Measurements from ENCODE around the gene ISOC2. TPM values are rescaled to one million over a fixed set of nuclear protein-coding genes. Genes with fewer than 3 reads are reported as not detected.

Gene ISOC2
- polyA plus RNA-seq, 3 donors: 14.8 to 20.2 (median 14.9) TPM

- Histone ChIP-seq H3K79me2 (ENCODE audit: insufficient read depth, low read length) (no peaks in the 10 kb centered on the region), H3K9ac (ENCODE audit: insufficient read depth, low read length, poor library complexity, severe bottlenecking) (no peak overlapping the region), H3K27me3 (ENCODE audit: control insufficient read depth in 2 of 2, insufficient read depth in 2 of 2, low read length in 2 of 2) (peaks cover 5 to 40% of the 10 kb centered on the region in 2 donors), H3K4me2 (replicated peaks; ENCODE audit: extremely low read depth, low read length, poor library complexity, severe bottlenecking) (no peak overlapping the region), H3K4me3 (replicated peaks in 1 of 3; ENCODE audit: low read depth in 2 of 3, low read length in 3 of 3) (no peak overlapping the region), H3K27ac (ENCODE audit: low read depth in 1 of 2, low read length in 2 of 2) (no peak overlapping the region), H3K36me3 (replicated peaks in 1 of 2; ENCODE audit: control insufficient read depth in 1 of 2, insufficient read depth in 2 of 2, low read length in 2 of 2) (no peaks in the 10 kb centered on the region), H2AFZ (ENCODE audit: insufficient read depth, low read depth, low read length, poor library complexity, severe bottlenecking) (no peak overlapping the region), H3K9me3 (replicated peaks in 1 of 2; ENCODE audit: control insufficient read depth in 1 of 2, insufficient read depth in 1 of 2, low read length in 2 of 2) (peaks cover 0 to 11% of the 10 kb centered on the region in 2 donors), H3K4me1 (ENCODE audit: control insufficient read depth in 1 of 2, insufficient read depth in 2 of 2, low read length in 2 of 2) (peaks cover 1 to 2% of the 10 kb centered on the region in 2 donors), H4K20me1 (ENCODE audit: insufficient read depth, low read length) (no peaks in the 10 kb centered on the region)
- Mint-ChIP-seq H3K4me1 (peaks cover 4% of the 10 kb centered on the region), H3K36me3 (peaks cover 0 to 3% of the 10 kb centered on the region in 2 donors), H3K27me3 (ENCODE audit: low read depth in 3 of 3) (peaks cover 26 to 43% (median 34%) of the 10 kb centered on the region in 3 donors), H3K9me3 (peaks cover 0 to 19% (median 10%) of the 10 kb centered on the region in 7 donors), H3K27ac (no peak overlapping the region), H3K4me3 (no peak overlapping the region)
- WGBS (ENCODE audit: insufficient coverage): 89% methylated on average over 3 of the region's 4 CpGs
- DNase-seq: no peak
- intact Hi-C loops (cut with micrococcal nuclease): no loop called here
- TF ChIP-seq, protein P1, sequence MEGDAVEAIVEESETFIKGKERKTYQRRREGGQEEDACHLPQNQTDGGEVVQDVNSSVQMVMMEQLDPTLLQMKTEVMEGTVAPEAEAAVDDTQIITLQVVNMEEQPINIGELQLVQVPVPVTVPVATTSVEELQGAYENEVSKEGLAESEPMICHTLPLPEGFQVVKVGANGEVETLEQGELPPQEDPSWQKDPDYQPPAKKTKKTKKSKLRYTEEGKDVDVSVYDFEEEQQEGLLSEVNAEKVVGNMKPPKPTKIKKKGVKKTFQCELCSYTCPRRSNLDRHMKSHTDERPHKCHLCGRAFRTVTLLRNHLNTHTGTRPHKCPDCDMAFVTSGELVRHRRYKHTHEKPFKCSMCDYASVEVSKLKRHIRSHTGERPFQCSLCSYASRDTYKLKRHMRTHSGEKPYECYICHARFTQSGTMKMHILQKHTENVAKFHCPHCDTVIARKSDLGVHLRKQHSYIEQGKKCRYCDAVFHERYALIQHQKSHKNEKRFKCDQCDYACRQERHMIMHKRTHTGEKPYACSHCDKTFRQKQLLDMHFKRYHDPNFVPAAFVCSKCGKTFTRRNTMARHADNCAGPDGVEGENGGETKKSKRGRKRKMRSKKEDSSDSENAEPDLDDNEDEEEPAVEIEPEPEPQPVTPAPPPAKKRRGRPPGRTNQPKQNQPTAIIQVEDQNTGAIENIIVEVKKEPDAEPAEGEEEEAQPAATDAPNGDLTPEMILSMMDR (IDR thresholded peaks at IDR 0.05): no peak
Observed at GRCh38 chr19:55435020-55435419, 26.4 kb downstream of the ISOC2 start.

DNA sequence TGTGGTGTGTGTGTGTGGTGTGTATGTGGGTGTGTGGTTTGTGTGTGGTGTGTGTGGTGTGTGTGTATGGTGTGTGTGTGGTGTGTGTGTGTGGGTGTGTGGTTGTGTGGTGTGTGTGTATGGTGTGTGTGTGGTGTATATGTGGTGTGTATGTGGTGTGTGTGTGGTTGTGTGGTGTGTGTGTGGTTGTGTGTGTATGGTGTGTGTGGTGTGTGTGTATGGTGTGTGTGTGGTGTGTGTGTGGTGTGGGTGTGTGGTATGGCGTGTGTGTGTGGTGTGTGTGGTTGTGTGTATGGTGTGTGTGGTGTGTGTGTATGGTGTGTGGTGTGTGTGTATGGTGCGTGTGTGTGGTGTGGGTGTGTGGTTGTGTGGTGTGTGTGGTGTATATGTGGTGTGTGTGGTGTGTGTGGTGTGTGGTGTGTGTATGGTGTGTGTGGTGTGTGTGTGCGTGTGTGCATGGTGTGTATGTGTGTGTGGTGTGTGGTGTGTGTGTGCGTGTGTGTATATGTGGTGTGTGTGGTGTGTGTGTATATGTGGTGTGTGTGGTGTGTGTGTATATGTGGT, 27.0 kb downstream of the ISOC2 start:
- Histone ChIP-seq H3K4me2 (replicated peaks; ENCODE audit: extremely low read depth, low read length, poor library complexity, severe bottlenecking) (no peak overlapping the region), H4K20me1 (ENCODE audit: insufficient read depth, low read length) (no peaks in the 10 kb centered on the region), H3K36me3 (replicated peaks in 1 of 2; ENCODE audit: control insufficient read depth in 1 of 2, insufficient read depth in 2 of 2, low read length in 2 of 2) (no peaks in the 10 kb centered on the region), H2AFZ (ENCODE audit: insufficient read depth, low read depth, low read length, poor library complexity, severe bottlenecking) (no peak overlapping the region), H3K4me3 (replicated peaks in 1 of 3; ENCODE audit: low read depth in 2 of 3, low read length in 3 of 3) (no peak overlapping the region), H3K79me2 (ENCODE audit: insufficient read depth, low read length) (no peaks in the 10 kb centered on the region), H3K9me3 (replicated peaks in 1 of 2; ENCODE audit: control insufficient read depth in 1 of 2, insufficient read depth in 1 of 2, low read length in 2 of 2) (peaks cover 0 to 13% of the 10 kb centered on the region in 2 donors), H3K27me3 (ENCODE audit: control insufficient read depth in 2 of 2, insufficient read depth in 2 of 2, low read length in 2 of 2) (peaks cover 5 to 38% of the 10 kb centered on the region in 2 donors), H3K4me1 (ENCODE audit: control insufficient read depth in 1 of 2, insufficient read depth in 2 of 2, low read length in 2 of 2) (no peaks in the 10 kb centered on the region), H3K27ac (ENCODE audit: low read depth in 1 of 2, low read length in 2 of 2) (no peak overlapping the region), H3K9ac (ENCODE audit: insufficient read depth, low read length, poor library complexity, severe bottlenecking) (no peak overlapping the region)
- intact Hi-C loops (cut with micrococcal nuclease): no loop called here
- TF ChIP-seq, protein P1 (IDR thresholded peaks at IDR 0.05): no peak
- Mint-ChIP-seq H3K4me1 (no peaks in the 10 kb centered on the region), H3K36me3 (peaks cover 0 to 3% of the 10 kb centered on the region in 2 donors), H3K27ac (no peak overlapping the region), H3K27me3 (ENCODE audit: low read depth in 3 of 3) (peaks cover 27 to 42% (median 29%) of the 10 kb centered on the region in 3 donors), H3K4me3 (no peak overlapping the region), H3K9me3 (peaks cover 0 to 18% (median 11%) of the 10 kb centered on the region in 7 donors)
- DNase-seq: no peak
- WGBS (ENCODE audit: insufficient coverage): 100% methylated on average over 1 of the region's 4 CpGs
